Trophoblast cell (in vitro differentiated cells and primary cell): ENCODE results near the gene RASGEF1C.

Source experiments
- DNase-seq, 2 donors: peaks; one replicate each; pipeline ENCODE4 v3.0.0-alpha.2; 2016
- H2AFZ ChIP-seq: 2 replicates; pipeline ENCODE4 v1.6.1; 2013; ENCODE audit warnings: low read length, moderate library complexity, mild to moderate bottlenecking; ENCODE audit not compliant: insufficient read depth, poor library complexity
- H2AK5ac ChIP-seq: 2 replicates; pipeline ENCODE4 v1.6.1; 2013; ENCODE audit warnings: mild to moderate bottlenecking, low read length
- H2BK120ac ChIP-seq: 2 replicates; pipeline ENCODE4 v1.6.1; 2013; ENCODE audit warnings: low read length, mild to moderate bottlenecking, moderate library complexity; ENCODE audit not compliant: insufficient read depth, poor library complexity
- H2BK12ac ChIP-seq: 2 replicates; pipeline ENCODE4 v1.6.1; 2013; ENCODE audit warnings: mild to moderate bottlenecking, low read length, moderate library complexity
- H2BK5ac ChIP-seq: 2 replicates; pipeline ENCODE4 v1.6.1; 2013; ENCODE audit warnings: low read length, low read depth, moderate library complexity, mild to moderate bottlenecking; ENCODE audit not compliant: poor library complexity
- H3K14ac ChIP-seq: 2 replicates; pipeline ENCODE4 v1.6.1; 2013; ENCODE audit warnings: mild to moderate bottlenecking, low read length
- H3K18ac ChIP-seq: 2 replicates; pipeline ENCODE4 v1.6.1; 2013; ENCODE audit warnings: mild to moderate bottlenecking, low read length
- H3K23ac ChIP-seq: 2 replicates; pipeline ENCODE4 v1.6.1; 2013; ENCODE audit warnings: low read length
- H3K27ac ChIP-seq: 2 replicates; pipeline ENCODE4 v1.5.1; 2013; ENCODE audit warnings: low read depth, mild to moderate bottlenecking, inconsistent platforms, low read length, moderate library complexity
- H3K27me3 ChIP-seq: 2 replicates; pipeline ENCODE4 v1.6.1; 2013; ENCODE audit warnings: inconsistent platforms, mild to moderate bottlenecking, low read length, moderate library complexity; ENCODE audit not compliant: insufficient read depth
- H3K36me3 ChIP-seq, 2 experiments: 1 replicate in 1 of 2; 2 replicates in 1 of 2; pipeline ENCODE4 v1.6.1; 2013; ENCODE audit warnings: low read length in 2 of 2, mild to moderate bottlenecking in 2 of 2, moderate library complexity in 1 of 2; ENCODE audit not compliant: insufficient read depth in 2 of 2, control insufficient read depth in 1 of 2
- H3K4ac ChIP-seq: 2 replicates; pipeline ENCODE4 v1.6.1; 2013; ENCODE audit warnings: low read depth, mild to moderate bottlenecking, low read length, moderate library complexity
- H3K4me1 ChIP-seq, 2 experiments: 1 replicate in 1 of 2; 2 replicates in 1 of 2; pipeline ENCODE4 v1.6.1; 2013; ENCODE audit warnings: low read length in 2 of 2, mild to moderate bottlenecking in 2 of 2, moderate library complexity in 1 of 2; ENCODE audit not compliant: insufficient read depth in 2 of 2, control insufficient read depth in 1 of 2
- H3K4me2 ChIP-seq: 2 replicates; pipeline ENCODE4 v1.6.1; 2013; ENCODE audit warnings: inconsistent platforms, mild to moderate bottlenecking, low read length, moderate library complexity
- H3K4me3 ChIP-seq: 2 replicates; pipeline ENCODE4 v1.5.1; 2013; ENCODE audit warnings: mild to moderate bottlenecking, low read depth, low read length, inconsistent platforms
- H3K79me1 ChIP-seq: one replicate; pipeline ENCODE4 v1.6.1; 2013; ENCODE audit warnings: low read length
- H3K79me2 ChIP-seq: 2 replicates; pipeline ENCODE4 v1.6.1; 2013; ENCODE audit warnings: low read length, mild to moderate bottlenecking; ENCODE audit not compliant: control insufficient read depth, insufficient read depth, poor library complexity
- H3K9ac ChIP-seq: 2 replicates; pipeline ENCODE4 v1.6.1; 2013; ENCODE audit warnings: mild to moderate bottlenecking, low read length
- H3K9me3 ChIP-seq: 2 replicates; pipeline ENCODE4 v1.6.1; 2013; ENCODE audit warnings: low read depth, mild to moderate bottlenecking, control low read depth, inconsistent platforms, low read length; ENCODE audit not compliant: insufficient read depth
- H4K12ac ChIP-seq: 2 replicates; pipeline ENCODE4 v1.6.1; 2013; ENCODE audit warnings: low read depth, mild to moderate bottlenecking, low read length, moderate library complexity
- H4K8ac ChIP-seq: 2 replicates; pipeline ENCODE4 v1.6.1; 2013; ENCODE audit warnings: low read depth, mild to moderate bottlenecking, low read length, moderate library complexity
- H4K91ac ChIP-seq: one replicate; pipeline ENCODE4 v1.6.1; 2013; ENCODE audit warnings: low read depth, mild to moderate bottlenecking, low read length, moderate library complexity
- WGBS: extraction: QIAGEN DNeasy Blood & Tissue Kit; methylation state at CpG from one replicate; pipeline ENCODE4 v1.1.7; 2013; ENCODE audit warnings: missing lambda C conversion rate; ENCODE audit not compliant: insufficient read length, insufficient coverage; ENCODE audit errors: extremely low coverage; 5-methylcytosine and 5-hydroxymethylcytosine counted together

Gene RASGEF1C

DNA sequence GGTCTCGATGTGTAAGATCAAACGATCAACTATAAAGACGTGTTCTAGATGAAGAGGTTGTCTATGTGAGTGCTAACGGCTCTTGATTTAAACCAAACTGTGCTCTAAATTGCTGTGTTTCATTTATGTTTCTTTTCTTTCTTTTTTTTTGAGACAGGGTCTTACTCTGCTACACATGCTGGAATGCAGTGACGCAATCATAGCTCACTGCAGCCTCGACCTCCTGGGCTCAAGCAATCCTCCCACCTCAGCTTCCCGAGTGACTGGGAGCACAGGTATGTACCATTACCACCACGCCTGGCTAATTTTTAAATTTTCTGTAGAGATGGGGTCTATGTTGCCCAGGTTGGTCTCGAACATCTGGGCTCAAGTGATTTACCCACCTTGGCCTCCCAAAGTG, 113.5 kb downstream of the RASGEF1C start:
- WGBS: no CpG with 5 or more reads among the region's 9 CpGs
- H2AK5ac ChIP-seq: no peak overlapping the region
- H2BK12ac ChIP-seq: no peak overlapping the region
- H3K4me1 ChIP-seq: no peaks in the 10 kb centered on the region
- peaks cover 2% of the 10 kb centered on the region for H3K9me3 ChIP-seq
- H2BK120ac ChIP-seq: no peak overlapping the region
- H3K27me3 ChIP-seq: no peaks in the 10 kb centered on the region
- no peaks in the 10 kb centered on the region for H3K79me1 ChIP-seq
- H4K91ac ChIP-seq: no peak overlapping the region
- no peak for DNase-seq
- no peak overlapping the region for H4K8ac ChIP-seq
- H4K12ac ChIP-seq: no peak overlapping the region
- H3K4me3 ChIP-seq: no peak overlapping the region
- no peak overlapping the region for H3K4ac ChIP-seq
- H2AFZ ChIP-seq: no peak overlapping the region
- no peak overlapping the region for H3K23ac ChIP-seq
- no peak overlapping the region for H3K14ac ChIP-seq
- no peak overlapping the region for H2BK5ac ChIP-seq
- no peak overlapping the region for H3K27ac ChIP-seq
- no peaks in the 10 kb centered on the region for H3K79me2 ChIP-seq
- H3K9ac ChIP-seq: no peak overlapping the region
- no peak overlapping the region for H3K4me2 ChIP-seq
- H3K36me3 ChIP-seq: no peaks in the 10 kb centered on the region
- no peak overlapping the region for H3K18ac ChIP-seq

GRCh38 chr5:180093651-180094382, 115.2 kb downstream of the RASGEF1C start:
- Histone ChIP-seq H4K12ac (no peak overlapping the region), H2BK120ac (no peak overlapping the region), H2AFZ (no peak overlapping the region), H4K8ac (no peak overlapping the region), H3K79me1 (peaks cover 5% of the 10 kb centered on the region), H3K36me3 (no peaks in the 10 kb centered on the region), H3K4me2 (no peak overlapping the region), H2AK5ac (no peak overlapping the region), H3K79me2 (no peaks in the 10 kb centered on the region), H3K9me3 (no peaks in the 10 kb centered on the region), H3K18ac (no peak overlapping the region), H3K4ac (no peak overlapping the region), H3K4me3 (no peak overlapping the region), H4K91ac (no peak overlapping the region), H3K14ac (no peak overlapping the region), H3K27ac (no peak overlapping the region), H3K27me3 (no peaks in the 10 kb centered on the region), H3K4me1 (no peaks in the 10 kb centered on the region), H2BK12ac (no peak overlapping the region), H3K23ac (no peak overlapping the region), H2BK5ac (no peak overlapping the region), H3K9ac (no peak overlapping the region)
- peak in 1 of 2 donors; percentile 15 for DNase-seq
- no CpG with 5 or more reads among the region's 9 CpGs for WGBS

DNA sequence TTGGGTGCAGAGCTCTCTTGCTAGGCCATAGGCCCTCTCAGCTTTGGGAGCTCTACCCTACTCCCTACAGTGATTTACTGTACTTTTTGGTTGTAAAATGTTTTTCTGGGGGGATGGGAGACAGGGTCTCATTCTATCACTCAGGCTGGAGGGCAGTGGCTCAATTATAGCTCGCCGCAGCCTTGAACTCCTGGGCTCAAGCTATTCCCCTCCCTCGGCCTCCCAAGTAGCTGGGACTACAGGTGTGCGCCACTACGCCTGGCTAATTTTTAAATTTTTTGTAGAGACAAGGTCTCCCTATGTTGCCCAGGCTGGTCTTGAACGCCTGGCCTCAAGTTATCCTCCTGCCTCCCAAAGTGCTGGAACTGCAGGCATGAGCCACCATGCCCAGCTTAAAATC, 115.8 kb downstream of the RASGEF1C start:
- no peaks in the 10 kb centered on the region for H3K36me3 ChIP-seq
- no peak overlapping the region for H3K9ac ChIP-seq
- H4K91ac ChIP-seq: no peak overlapping the region
- no peak overlapping the region for H4K8ac ChIP-seq
- H3K79me2 ChIP-seq: no peaks in the 10 kb centered on the region
- H3K9me3 ChIP-seq: no peaks in the 10 kb centered on the region
- H3K27ac ChIP-seq: no peak overlapping the region
- H3K79me1 ChIP-seq: peaks cover 5% of the 10 kb centered on the region
- no peak overlapping the region for H3K18ac ChIP-seq
- H2BK120ac ChIP-seq: no peak overlapping the region
- no peaks in the 10 kb centered on the region for H3K27me3 ChIP-seq
- H3K23ac ChIP-seq: no peak overlapping the region
- no peak overlapping the region for H2AFZ ChIP-seq
- no peak overlapping the region for H4K12ac ChIP-seq
- H3K4me1 ChIP-seq: no peaks in the 10 kb centered on the region
- no peak overlapping the region for H3K4me2 ChIP-seq
- H3K4me3 ChIP-seq: no peak overlapping the region
- no peak overlapping the region for H2BK12ac ChIP-seq
- DNase-seq: no peak
- no peak overlapping the region for H2AK5ac ChIP-seq
- H2BK5ac ChIP-seq: no peak overlapping the region
- H3K14ac ChIP-seq: no peak overlapping the region
- no peak overlapping the region for H3K4ac ChIP-seq
- no CpG with 5 or more reads among the region's 6 CpGs for WGBS

- no peak overlapping the region for H3K23ac ChIP-seq
- no peak overlapping the region for H3K14ac ChIP-seq
- peak overlapping the region; percentile 44 for H4K8ac ChIP-seq
- no peak overlapping the region for H2BK5ac ChIP-seq
- no peaks in the 10 kb centered on the region for H3K79me2 ChIP-seq
- H4K12ac ChIP-seq: no peak overlapping the region
- peaks cover 5% of the 10 kb centered on the region for H3K79me1 ChIP-seq
- no peak overlapping the region for H3K4me3 ChIP-seq
- no peak overlapping the region for H3K18ac ChIP-seq
- peak in 1 of 2 donors; percentile 16 for DNase-seq
- no peak overlapping the region for H3K27ac ChIP-seq
- no peak overlapping the region for H2BK12ac ChIP-seq
- H3K27me3 ChIP-seq: no peaks in the 10 kb centered on the region
- H2BK120ac ChIP-seq: no peak overlapping the region
- WGBS: no CpG with 5 or more reads among the region's 17 CpGs
- no peaks in the 10 kb centered on the region for H3K9me3 ChIP-seq
- no peak overlapping the region for H3K4ac ChIP-seq
- H3K4me1 ChIP-seq: no peaks in the 10 kb centered on the region
- H4K91ac ChIP-seq: no peak overlapping the region
- H3K36me3 ChIP-seq: no peaks in the 10 kb centered on the region
- H3K4me2 ChIP-seq: peak overlapping the region; percentile 97
- H2AK5ac ChIP-seq: no peak overlapping the region
- H2AFZ ChIP-seq: no peak overlapping the region
- H3K9ac ChIP-seq: no peak overlapping the region
These were observed 118.1 kb downstream of the RASGEF1C start for GRCh38 chr5:180090769-180091546.
